Activated T-helper 1 cell treated with anti-CD3 and anti-CD28 coated beads, Interleukin-12 subunit alpha, Interleukin-12 subunit beta, Interleukin-2, Interleukin-4 antibody, amounts not matched to agents 30 ng/mL and 10 ng/mL and 1 ng/mL, durations not matched to agents 14 hours and 24 hours and 36 hours (primary cell): ENCODE results near the gene USP2. TPM values are rescaled to one million over a fixed set of nuclear protein-coding genes. Genes with fewer than 3 reads are reported as not detected.

ENCODE experiments used
- DNase-seq: peaks from one replicate; pipeline ENCODE4 v3.0.0; 2021; ENCODE audit warnings: low spot score
- H3K27ac Mint-ChIP-seq: one replicate; pipeline ENCODE4 v1.8.0; 2021; ENCODE audit warnings: mild to moderate bottlenecking, mixed read lengths
- H3K27me3 Mint-ChIP-seq: one replicate; pipeline ENCODE4 v1.8.0; 2022; ENCODE audit warnings: mild to moderate bottlenecking, moderate library complexity, mixed read lengths; ENCODE audit not compliant: insufficient read depth
- H3K36me3 Mint-ChIP-seq: one replicate; pipeline ENCODE4 v1.8.0; 2021; ENCODE audit warnings: low read depth, mixed read lengths
- H3K4me1 Mint-ChIP-seq: one replicate; pipeline ENCODE4 v1.8.0; 2021; ENCODE audit warnings: low read depth, mixed read lengths
- H3K4me3 Mint-ChIP-seq: one replicate; pipeline ENCODE4 v1.8.0; 2021; ENCODE audit warnings: mild to moderate bottlenecking, moderate library complexity, mixed read lengths
- H3K9me3 Mint-ChIP-seq: one replicate; pipeline ENCODE4 v1.8.0; 2021; ENCODE audit warnings: mixed read lengths
- intact Hi-C: fragments of 100-400 bp; cut with micrococcal nuclease; formaldehyde crosslinking; loops from one replicate; pipeline ENCODE4 v1.15.1; 2024
- total RNA-seq: library from RNA; stranded (reverse); gene quantifications from 2 replicates; pipeline ENCODE4 v1.2.3, GENCODE V29; 2022

Gene USP2
- total RNA-seq, 1 donor from 2014 or later: 0.36 TPM

- Mint-ChIP-seq H3K27me3 (peaks cover 13% of the 10 kb centered on the region), H3K27ac (no peak overlapping the region), H3K36me3 (no peaks in the 10 kb centered on the region), H3K4me3 (no peak overlapping the region), H3K4me1 (peaks cover 29% of the 10 kb centered on the region), H3K9me3 (no peaks in the 10 kb centered on the region)
- no peak for DNase-seq
- intact Hi-C loops: loop anchor here (1.0 to 5.0 kb wide), 5 partner anchors 39 to 256 kb away; partner anchors contain the start of genes CBL and VPS11
These were observed 58.5 kb downstream of the USP2 start for GRCh38 chr11:119322921-119323531.

- H3K27ac Mint-ChIP-seq: no peak overlapping the region
- H3K36me3 Mint-ChIP-seq: no peaks in the 10 kb centered on the region
- peaks cover 29% of the 10 kb centered on the region for H3K4me1 Mint-ChIP-seq
- no peak overlapping the region for H3K4me3 Mint-ChIP-seq
- intact Hi-C loops: loop anchor here (2.0 to 5.0 kb wide), 2 partner anchors 225 to 256 kb away; partner anchors contain the start of gene VPS11
- H3K27me3 Mint-ChIP-seq: peaks cover 19% of the 10 kb centered on the region
- no peak for DNase-seq
- H3K9me3 Mint-ChIP-seq: no peaks in the 10 kb centered on the region
These were observed 59.1 kb downstream of the USP2 start for GRCh38 chr11:119322360-119322739.

GRCh38 chr11:119320776-119321524, 60.5 kb downstream of the USP2 start:
- Mint-ChIP-seq H3K27ac (peak overlapping the region; percentile 81), H3K9me3 (no peaks in the 10 kb centered on the region), H3K27me3 (peaks cover 21% of the 10 kb centered on the region), H3K4me1 (peaks cover 29% of the 10 kb centered on the region), H3K4me3 (peak overlapping the region; percentile 80), H3K36me3 (no peaks in the 10 kb centered on the region)
- intact Hi-C loops: loop anchor here (1.0 to 5.0 kb wide), 7 partner anchors 13 to 224 kb away; partner anchors contain the start of genes NLRX1 and RNF26
- peak; percentile 63 for DNase-seq

- no peaks in the 10 kb centered on the region for H3K36me3 Mint-ChIP-seq
- H3K9me3 Mint-ChIP-seq: no peaks in the 10 kb centered on the region
- H3K4me3 Mint-ChIP-seq: peak overlapping the region; percentile 84
- intact Hi-C loops: loop anchor here (5.0 kb wide), 1 partner anchor 223 kb away; a partner anchor contains a TSS
- no peak overlapping the region for H3K27ac Mint-ChIP-seq
- H3K4me1 Mint-ChIP-seq: peaks cover 29% of the 10 kb centered on the region
- DNase-seq: no peak
- peaks cover 27% of the 10 kb centered on the region for H3K27me3 Mint-ChIP-seq
These were observed 61.2 kb downstream of the USP2 start for GRCh38 chr11:119320240-119320775.

GRCh38 chr11:119319700-119320239, 61.7 kb downstream of the USP2 start:
- intact Hi-C loops: loop anchor here (5.0 kb wide), 1 partner anchor 222 kb away; a partner anchor contains a TSS
- Mint-ChIP-seq H3K27me3 (peaks cover 28% of the 10 kb centered on the region), H3K9me3 (no peaks in the 10 kb centered on the region), H3K27ac (peak overlapping the region; percentile 79), H3K36me3 (no peaks in the 10 kb centered on the region), H3K4me1 (peaks cover 29% of the 10 kb centered on the region), H3K4me3 (peak overlapping the region; percentile 84)
- no peak for DNase-seq

GRCh38 chr11:119319136-119319699, 62.3 kb downstream of the USP2 start:
- Mint-ChIP-seq H3K4me3 (peak overlapping the region; percentile 84), H3K27me3 (peaks cover 28% of the 10 kb centered on the region), H3K27ac (peak overlapping the region; percentile 79), H3K9me3 (no peaks in the 10 kb centered on the region), H3K4me1 (peaks cover 29% of the 10 kb centered on the region), H3K36me3 (no peaks in the 10 kb centered on the region)
- intact Hi-C loops: no loop called here
- no peak for DNase-seq

GRCh38 chr11:119318240-119319135, 63.0 kb downstream of the USP2 start:
- DNase-seq: no peak
- Mint-ChIP-seq H3K27me3 (peaks cover 31% of the 10 kb centered on the region), H3K4me1 (peaks cover 25% of the 10 kb centered on the region), H3K4me3 (peak overlapping the region; percentile 60), H3K9me3 (no peaks in the 10 kb centered on the region), H3K36me3 (no peaks in the 10 kb centered on the region), H3K27ac (peak overlapping the region; percentile 79)
- intact Hi-C loops: no loop called here

GRCh38 chr11:119317592-119318239, 63.8 kb downstream of the USP2 start:
- Mint-ChIP-seq H3K9me3 (no peaks in the 10 kb centered on the region), H3K27ac (no peak overlapping the region), H3K4me3 (peak overlapping the region; percentile 37), H3K4me1 (peaks cover 23% of the 10 kb centered on the region), H3K27me3 (peaks cover 31% of the 10 kb centered on the region), H3K36me3 (no peaks in the 10 kb centered on the region)
- no peak for DNase-seq
- intact Hi-C loops: no loop called here

GRCh38 chr11:119316729-119317591, 64.5 kb downstream of the USP2 start, which contains the start of gene MCAM:
Gene MCAM, minus strand, starts transcription at chr11:119317130. Its CDS starts 29 bp downstream, at chr11:119317101.
- Mint-ChIP-seq H3K27me3 (peaks cover 31% of the 10 kb centered on the region), H3K9me3 (no peaks in the 10 kb centered on the region), H3K27ac (no peak within 1 kb of the TSS), H3K36me3 (no peaks in the 10 kb centered on the region), H3K4me3 (peak within 1 kb of the TSS; percentile 63), H3K4me1 (peaks cover 18% of the 10 kb centered on the region)
- intact Hi-C loops: no loop called here
- no peak for DNase-seq

GRCh38 chr11:119316016-119316728, 65.3 kb downstream of the USP2 start:
- H3K27ac Mint-ChIP-seq: no peak overlapping the region
- H3K9me3 Mint-ChIP-seq: no peaks in the 10 kb centered on the region
- no peaks in the 10 kb centered on the region for H3K36me3 Mint-ChIP-seq
- peaks cover 31% of the 10 kb centered on the region for H3K27me3 Mint-ChIP-seq
- H3K4me3 Mint-ChIP-seq: peak overlapping the region; percentile 63
- intact Hi-C loops: no loop called here
- H3K4me1 Mint-ChIP-seq: peaks cover 12% of the 10 kb centered on the region
- no peak for DNase-seq
